Osteoblast (primary cell): ENCODE results near the gene RSL1D1. TPM values are rescaled to one million over a fixed set of nuclear protein-coding genes. Genes with fewer than 3 reads are reported as not detected.

Experiments used
- DNase-seq: peaks from one replicate; pipeline ENCODE4 v3.0.0; 2011; ENCODE audit warnings: low spot score, mixed read lengths; ENCODE audit not compliant: insufficient read length; ENCODE audit errors: missing footprints
- H2AFZ ChIP-seq: 2 replicates; pipeline ENCODE4 v1.6.0; 2011; ENCODE audit warnings: mild to moderate bottlenecking, low read length
- H3K27ac ChIP-seq: 2 replicates; pipeline ENCODE4 v1.5.1; 2011; ENCODE audit warnings: mild to moderate bottlenecking, low read depth, low read length, moderate library complexity
- H3K27me3 ChIP-seq: 2 replicates; pipeline ENCODE4 v1.6.0; 2012; ENCODE audit warnings: mild to moderate bottlenecking, control low read depth, inconsistent platforms, low read length, moderate library complexity; ENCODE audit not compliant: insufficient read depth
- H3K36me3 ChIP-seq: 2 replicates; pipeline ENCODE4 v1.5.1; 2011; ENCODE audit warnings: mild to moderate bottlenecking, low read length, control low read depth, moderate library complexity; ENCODE audit not compliant: insufficient read depth
- H3K4me1 ChIP-seq: 2 replicates; pipeline ENCODE4 v1.5.1; 2011; ENCODE audit warnings: mild to moderate bottlenecking, low read length, control low read depth, moderate library complexity; ENCODE audit not compliant: insufficient read depth
- H3K4me2 ChIP-seq: 2 replicates; pipeline ENCODE4 v1.6.0; 2011; ENCODE audit warnings: mild to moderate bottlenecking, low read length; ENCODE audit not compliant: insufficient read depth
- H3K4me3 ChIP-seq: fragments of 200-600 bp; sonication (generic); 3 replicates; pipeline ENCODE4 v1.5.1; 2012; ENCODE audit warnings: mild to moderate bottlenecking, low read length, inconsistent platforms; ENCODE audit not compliant: insufficient read depth
- H3K79me2 ChIP-seq: 2 replicates; pipeline ENCODE4 v1.6.0; 2012; ENCODE audit warnings: mild to moderate bottlenecking, low read length, control low read depth, inconsistent platforms; ENCODE audit not compliant: insufficient read depth
- H3K9me3 ChIP-seq: 2 replicates; pipeline ENCODE4 v1.5.1; 2011; ENCODE audit warnings: low read depth, low read length, control low read depth
- H4K20me1 ChIP-seq: 2 replicates; pipeline ENCODE4 v1.6.0; 2012; ENCODE audit warnings: mild to moderate bottlenecking, low read length, control low read depth; ENCODE audit not compliant: insufficient read depth
- total RNA-seq: library from RNA; depleted of rRNA; stranded (reverse); fragments of >200 nt; gene quantifications from 2 replicates; pipeline ENCODE4 v1.2.3, GENCODE V29; 2012
- TF ChIP-seq, protein P1 (sequence below): IDR thresholded peaks from 2 replicates; pipeline ENCODE4 v1.5.1; 2011; ENCODE audit warnings: mild to moderate bottlenecking, low read depth, low read length, moderate library complexity; ENCODE audit errors: extremely low read depth

The RSL1D1 gene
- total RNA-seq, 1 donor: 113 TPM

DNA sequence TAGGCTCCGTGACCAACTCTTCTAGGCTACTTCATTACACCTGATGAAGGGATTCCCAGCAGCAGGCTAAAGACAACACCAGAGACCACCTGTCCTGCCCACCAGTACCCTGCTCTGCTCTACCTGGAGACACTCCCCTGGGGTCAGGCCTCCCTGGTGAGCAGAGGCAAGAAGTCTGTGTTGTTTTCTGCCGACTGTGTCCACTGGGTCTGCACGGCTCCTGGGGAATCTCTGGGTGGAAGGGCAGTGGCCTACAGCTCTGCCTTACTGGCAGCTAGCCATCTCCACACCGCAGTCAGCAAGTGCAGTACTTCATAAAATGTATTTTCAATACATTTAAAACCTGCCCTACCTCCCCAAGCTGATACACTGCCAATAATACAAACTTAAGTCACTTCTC, 6.8 kb downstream of the RSL1D1 start:
- no peak overlapping the region for H3K4me2 ChIP-seq
- H4K20me1 ChIP-seq: peaks cover 27% of the 10 kb centered on the region
- H2AFZ ChIP-seq: no peak overlapping the region
- peaks cover 91% of the 10 kb centered on the region for H3K36me3 ChIP-seq
- TF ChIP-seq, protein P1, sequence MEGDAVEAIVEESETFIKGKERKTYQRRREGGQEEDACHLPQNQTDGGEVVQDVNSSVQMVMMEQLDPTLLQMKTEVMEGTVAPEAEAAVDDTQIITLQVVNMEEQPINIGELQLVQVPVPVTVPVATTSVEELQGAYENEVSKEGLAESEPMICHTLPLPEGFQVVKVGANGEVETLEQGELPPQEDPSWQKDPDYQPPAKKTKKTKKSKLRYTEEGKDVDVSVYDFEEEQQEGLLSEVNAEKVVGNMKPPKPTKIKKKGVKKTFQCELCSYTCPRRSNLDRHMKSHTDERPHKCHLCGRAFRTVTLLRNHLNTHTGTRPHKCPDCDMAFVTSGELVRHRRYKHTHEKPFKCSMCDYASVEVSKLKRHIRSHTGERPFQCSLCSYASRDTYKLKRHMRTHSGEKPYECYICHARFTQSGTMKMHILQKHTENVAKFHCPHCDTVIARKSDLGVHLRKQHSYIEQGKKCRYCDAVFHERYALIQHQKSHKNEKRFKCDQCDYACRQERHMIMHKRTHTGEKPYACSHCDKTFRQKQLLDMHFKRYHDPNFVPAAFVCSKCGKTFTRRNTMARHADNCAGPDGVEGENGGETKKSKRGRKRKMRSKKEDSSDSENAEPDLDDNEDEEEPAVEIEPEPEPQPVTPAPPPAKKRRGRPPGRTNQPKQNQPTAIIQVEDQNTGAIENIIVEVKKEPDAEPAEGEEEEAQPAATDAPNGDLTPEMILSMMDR: no peak
- H3K4me3 ChIP-seq: no peak overlapping the region
- H3K79me2 ChIP-seq: peaks cover 55% of the 10 kb centered on the region
- DNase-seq: no peak
- no peaks in the 10 kb centered on the region for H3K9me3 ChIP-seq
- H3K27me3 ChIP-seq: no peaks in the 10 kb centered on the region
- peaks cover 8% of the 10 kb centered on the region for H3K4me1 ChIP-seq
- no peak overlapping the region for H3K27ac ChIP-seq

DNA sequence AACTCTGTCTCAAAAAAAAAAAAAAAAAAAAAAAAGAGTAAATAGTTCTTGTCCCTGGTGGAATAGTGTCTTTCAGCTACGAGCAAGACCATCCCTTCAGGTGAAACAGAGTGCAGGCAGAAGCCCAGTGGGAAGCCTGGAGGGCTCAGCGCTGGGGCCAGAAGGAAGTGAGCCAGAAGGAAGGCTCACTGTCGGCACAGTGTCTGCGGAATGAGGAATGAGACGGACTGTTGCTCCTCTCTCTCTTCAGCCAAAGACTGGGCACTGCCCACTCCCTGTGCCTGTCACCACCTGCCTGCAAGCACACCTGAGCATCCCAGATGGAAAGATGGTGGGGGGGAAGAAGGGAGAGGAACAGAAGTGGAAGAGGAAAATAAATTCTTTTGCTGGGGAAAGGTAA, 7.5 kb downstream of the RSL1D1 start:
- Histone ChIP-seq H3K27me3 (no peaks in the 10 kb centered on the region), H3K9me3 (no peaks in the 10 kb centered on the region), H3K27ac (no peak overlapping the region), H3K4me1 (peaks cover 2% of the 10 kb centered on the region), H3K4me2 (no peak overlapping the region), H3K79me2 (peaks cover 49% of the 10 kb centered on the region), H3K36me3 (peaks cover 90% of the 10 kb centered on the region), H3K4me3 (no peak overlapping the region), H4K20me1 (peaks cover 20% of the 10 kb centered on the region), H2AFZ (no peak overlapping the region)
- TF ChIP-seq, protein P1: no peak
- no peak for DNase-seq

DNA sequence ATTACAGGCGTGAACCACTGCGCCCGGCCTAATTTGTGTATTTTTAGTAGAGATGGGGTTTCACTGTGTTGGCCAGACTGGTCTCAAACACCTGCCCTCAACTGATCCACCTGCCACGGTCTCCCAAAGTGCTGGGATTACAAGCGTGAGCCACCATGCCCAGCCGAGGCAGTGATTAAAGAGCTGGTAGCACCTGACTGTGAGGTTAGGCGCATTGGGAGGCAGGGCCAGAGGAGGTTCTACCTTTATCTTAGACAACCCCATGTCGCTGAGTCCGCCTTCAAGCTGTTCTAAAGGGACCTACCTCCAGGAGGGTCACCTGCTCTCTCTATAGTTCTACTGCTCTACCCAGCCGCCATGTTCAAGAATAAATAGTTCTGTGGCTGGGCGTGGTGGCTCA, 8.1 kb downstream of the RSL1D1 start:
- TF ChIP-seq, protein P1: no peak
- H3K36me3 ChIP-seq: peaks cover 90% of the 10 kb centered on the region
- no peak for DNase-seq
- no peak overlapping the region for H2AFZ ChIP-seq
- H3K4me2 ChIP-seq: no peak overlapping the region
- peaks cover 14% of the 10 kb centered on the region for H4K20me1 ChIP-seq
- H3K27me3 ChIP-seq: no peaks in the 10 kb centered on the region
- H3K27ac ChIP-seq: no peak overlapping the region
- H3K79me2 ChIP-seq: peaks cover 42% of the 10 kb centered on the region
- H3K4me3 ChIP-seq: no peak overlapping the region
- no peaks in the 10 kb centered on the region for H3K4me1 ChIP-seq
- no peaks in the 10 kb centered on the region for H3K9me3 ChIP-seq

DNA sequence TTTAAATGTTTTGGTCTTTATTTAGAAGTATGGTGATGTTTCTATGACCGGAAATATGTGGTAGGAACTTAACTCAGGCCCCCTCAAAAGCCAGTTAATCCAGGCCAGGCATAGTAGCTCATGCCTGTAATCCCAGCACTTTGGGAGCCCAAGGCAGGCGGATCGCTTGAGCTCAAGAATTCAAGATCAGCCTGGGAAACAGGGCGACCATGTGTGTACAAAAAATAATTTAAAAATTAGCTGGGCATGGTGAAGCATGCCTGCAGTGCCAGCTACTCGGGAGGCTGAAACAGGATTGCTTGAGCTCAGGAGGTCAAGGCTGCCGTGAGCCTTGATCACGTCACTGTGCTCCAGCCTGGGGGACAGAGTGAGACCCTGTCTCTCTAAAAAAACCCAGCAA, 10.3 kb downstream of the RSL1D1 start:
- peaks cover 18% of the 10 kb centered on the region for H4K20me1 ChIP-seq
- no peak for DNase-seq
- no peak overlapping the region for H2AFZ ChIP-seq
- H3K27me3 ChIP-seq: no peaks in the 10 kb centered on the region
- TF ChIP-seq, protein P1: no peak
- no peak overlapping the region for H3K4me3 ChIP-seq
- no peak overlapping the region for H3K4me2 ChIP-seq
- H3K79me2 ChIP-seq: peaks cover 25% of the 10 kb centered on the region
- peaks cover 11% of the 10 kb centered on the region for H3K4me1 ChIP-seq
- H3K36me3 ChIP-seq: peaks cover 91% of the 10 kb centered on the region
- no peak overlapping the region for H3K27ac ChIP-seq
- H3K9me3 ChIP-seq: no peaks in the 10 kb centered on the region
